ENCODE measurements around the gene HSF2BP.
"Not testable (repeated sequence)": the region's sequence is repeated elsewhere in the genome, so short reads cannot be mapped to it uniquely, and the experiment has no call there.

HSF2BP gene

GRCh38 chr21:43522495-43523131, 136.7 kb downstream of the HSF2BP start:
- DNase-seq (ENCODE audit: low read depth in 2 of 2, low spot score in 1 of 2) = not testable (repeated sequence)

DNA sequence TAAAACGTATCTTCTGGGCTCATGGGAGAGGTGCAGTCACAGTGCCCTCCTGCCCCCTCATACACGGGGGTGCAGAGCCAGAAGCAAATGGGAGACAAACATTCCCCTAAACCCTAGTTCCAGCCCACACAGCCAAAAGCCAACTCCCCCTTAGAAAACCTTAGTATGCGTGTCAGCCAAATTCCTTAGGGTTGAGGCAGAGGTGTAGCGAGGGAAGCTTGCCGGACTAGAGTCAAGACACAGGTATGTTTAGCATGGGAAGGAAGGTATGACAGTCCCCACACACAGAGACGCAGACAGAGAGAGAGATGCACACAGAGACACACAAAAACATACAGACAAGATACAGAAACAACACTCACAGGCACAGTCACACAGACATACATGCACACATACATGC, 141.6 kb downstream of the HSF2BP start:
- DNase-seq (ENCODE audit: low read depth in 2 of 2, low spot score in 1 of 2) = not testable (repeated sequence)

DNA sequence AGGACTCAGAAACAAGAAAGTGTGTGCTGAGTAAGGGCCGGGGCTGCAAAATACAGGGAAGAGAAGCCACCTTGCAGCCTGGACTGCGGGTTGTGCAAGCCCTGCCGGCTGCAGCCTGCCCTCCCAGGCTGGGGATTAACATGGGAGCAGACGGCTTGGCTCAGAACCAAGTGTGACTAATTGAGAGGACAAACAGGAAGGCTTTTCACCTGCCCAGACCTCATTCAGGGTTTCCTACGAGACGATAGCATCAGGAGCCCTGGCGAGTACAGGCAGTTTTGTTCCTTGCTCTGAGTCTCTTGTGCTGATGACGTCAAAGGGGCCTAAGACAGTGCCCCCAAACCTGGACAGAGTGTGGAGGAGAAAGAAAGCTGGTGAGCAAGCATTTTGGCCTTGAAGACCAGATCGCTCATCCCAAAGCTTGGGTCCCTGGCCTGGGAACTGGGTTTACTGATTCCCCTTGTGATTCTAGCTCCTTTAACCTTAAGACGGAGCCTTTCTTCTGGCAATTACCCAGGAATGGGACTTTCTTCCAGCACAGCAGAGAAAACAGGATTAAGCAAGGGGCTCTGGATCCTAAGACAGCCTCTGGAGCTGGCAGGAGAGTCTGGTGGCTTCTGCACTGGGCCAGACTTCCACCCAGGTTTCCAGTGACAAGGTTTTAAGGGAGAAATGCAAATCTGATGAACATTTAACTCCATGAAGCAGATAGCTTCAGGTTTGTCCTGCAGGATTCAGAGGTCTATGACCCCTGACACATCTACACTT, 142.2 kb downstream of the HSF2BP start:
- DNase-seq (ENCODE audit: low read depth in 2 of 2, low spot score in 1 of 2) = not testable (repeated sequence)

DNA sequence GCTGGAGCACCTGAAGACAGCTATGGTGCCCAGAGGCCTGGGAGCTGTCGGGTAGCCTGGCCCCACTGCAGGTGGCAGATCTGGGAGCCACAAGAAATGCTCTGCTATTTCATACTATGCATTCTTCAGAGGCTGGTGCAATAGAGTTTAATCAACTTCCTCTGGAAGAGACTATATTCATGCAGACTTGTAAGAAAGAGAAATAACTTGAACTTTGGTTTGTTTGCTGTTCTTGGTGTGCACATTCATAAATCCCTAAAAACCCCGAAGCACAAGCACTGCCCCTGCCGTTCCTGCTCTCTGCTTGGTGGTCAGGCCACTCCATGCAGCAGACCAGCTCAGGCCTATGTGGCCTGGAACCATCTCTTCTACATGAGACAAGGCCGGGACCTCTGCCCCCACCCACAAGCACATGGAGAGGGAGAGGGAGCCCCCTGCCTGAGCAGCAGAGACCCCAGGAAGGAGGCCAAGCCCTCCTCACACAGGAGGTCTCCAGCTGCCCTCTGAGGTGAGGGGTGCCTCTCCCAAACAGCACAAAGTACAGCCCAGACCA, 142.9 kb downstream of the HSF2BP start:
- not testable (repeated sequence) for DNase-seq (ENCODE audit: low read depth in 2 of 2, low spot score in 1 of 2)

DNA sequence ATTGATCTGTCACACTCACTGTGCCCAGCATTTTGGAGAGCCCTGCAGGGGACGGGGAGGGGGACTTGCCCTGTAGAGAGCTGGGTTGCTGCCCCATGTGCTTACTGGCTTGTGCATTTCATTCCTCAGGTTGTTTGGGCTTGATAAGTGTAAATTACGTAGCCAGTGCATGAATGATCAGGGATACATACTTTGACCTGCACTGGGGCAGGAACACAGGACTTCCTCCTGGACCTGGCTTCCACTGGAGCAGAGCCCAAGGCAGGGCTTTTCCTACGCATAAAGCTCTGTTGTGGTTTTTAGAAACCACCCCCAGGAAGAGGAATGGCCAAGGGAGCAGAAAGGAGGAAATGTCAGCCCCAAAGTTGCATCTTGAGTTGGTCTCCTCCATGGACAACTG, 144.5 kb downstream of the HSF2BP start:
- DNase-seq (ENCODE audit: low read depth in 2 of 2, low spot score in 1 of 2) = not testable (repeated sequence)

- DNase-seq (ENCODE audit: low read depth in 2 of 2, low spot score in 1 of 2) = not testable (repeated sequence)
Observed at GRCh38 chr21:43513023-43513422, 146.3 kb downstream of the HSF2BP start.

- DNase-seq (ENCODE audit: low read depth in 2 of 2, low spot score in 1 of 2) = not testable (repeated sequence)
Observed at GRCh38 chr21:43511209-43511608, 148.1 kb downstream of the HSF2BP start.

- DNase-seq (ENCODE audit: low read depth in 2 of 2, low spot score in 1 of 2) = not testable (repeated sequence)
Observed at GRCh38 chr21:43510669-43511068, 148.6 kb downstream of the HSF2BP start.

DNA sequence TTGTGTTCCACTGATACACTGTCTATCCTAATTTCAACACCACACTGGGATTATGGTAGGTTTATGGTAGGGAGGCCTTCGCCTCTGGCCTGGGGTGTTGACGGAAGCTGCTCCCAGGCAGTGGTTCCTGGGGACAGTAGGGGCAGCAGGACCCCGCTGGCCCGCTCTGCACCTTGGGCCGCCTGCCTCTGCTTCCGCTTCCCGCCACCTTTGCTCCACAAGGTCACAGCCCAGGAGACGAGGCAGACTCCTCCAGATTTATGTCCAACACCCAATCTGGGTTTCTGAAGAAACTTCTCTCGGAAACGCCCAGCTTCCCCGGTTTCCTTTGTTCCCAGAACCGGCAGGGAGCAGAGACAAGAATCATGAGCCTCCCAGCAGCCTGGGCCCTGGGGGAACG, 155.4 kb downstream of the HSF2BP start:
- not testable (repeated sequence) for DNase-seq (ENCODE audit: low read depth in 2 of 2, low spot score in 1 of 2)

GRCh38 chr21:43503075-43503750, 156.1 kb downstream of the HSF2BP start:
- not testable (repeated sequence) for DNase-seq (ENCODE audit: low read depth in 2 of 2, low spot score in 1 of 2)

GRCh38 chr21:43502407-43503071, 156.7 kb downstream of the HSF2BP start:
- DNase-seq (ENCODE audit: low read depth in 2 of 2, low spot score in 1 of 2) = not testable (repeated sequence)

DNA sequence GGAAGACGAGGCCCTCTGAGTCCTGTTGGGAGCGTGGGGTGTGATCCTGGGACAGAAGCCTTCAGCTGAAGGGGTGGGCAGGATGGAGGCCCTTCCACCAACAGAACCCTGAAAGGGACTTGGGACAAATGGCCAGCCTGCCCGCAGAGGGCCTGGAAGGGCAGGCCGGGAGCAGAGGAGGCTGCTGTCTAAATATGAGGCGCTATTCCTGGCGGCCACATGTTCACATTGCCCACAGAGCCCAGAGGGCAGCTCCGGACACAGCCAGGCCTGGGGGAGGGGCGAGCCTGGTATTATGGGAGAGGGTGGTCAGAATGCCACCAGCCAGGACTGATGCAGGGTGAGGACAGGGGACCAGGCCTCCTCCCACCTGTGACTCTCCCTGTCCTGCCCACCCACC, 160.4 kb downstream of the HSF2BP start:
- not testable (repeated sequence) for DNase-seq (ENCODE audit: low read depth in 2 of 2, low spot score in 1 of 2)

GRCh38 chr21:43498065-43498464, 161.2 kb downstream of the HSF2BP start:
- not testable (repeated sequence) for DNase-seq (ENCODE audit: low read depth in 2 of 2, low spot score in 1 of 2)

- not testable (repeated sequence) for DNase-seq (ENCODE audit: low read depth in 2 of 2, low spot score in 1 of 2)
Observed at GRCh38 chr21:43494279-43495012, 164.8 kb downstream of the HSF2BP start.

DNA sequence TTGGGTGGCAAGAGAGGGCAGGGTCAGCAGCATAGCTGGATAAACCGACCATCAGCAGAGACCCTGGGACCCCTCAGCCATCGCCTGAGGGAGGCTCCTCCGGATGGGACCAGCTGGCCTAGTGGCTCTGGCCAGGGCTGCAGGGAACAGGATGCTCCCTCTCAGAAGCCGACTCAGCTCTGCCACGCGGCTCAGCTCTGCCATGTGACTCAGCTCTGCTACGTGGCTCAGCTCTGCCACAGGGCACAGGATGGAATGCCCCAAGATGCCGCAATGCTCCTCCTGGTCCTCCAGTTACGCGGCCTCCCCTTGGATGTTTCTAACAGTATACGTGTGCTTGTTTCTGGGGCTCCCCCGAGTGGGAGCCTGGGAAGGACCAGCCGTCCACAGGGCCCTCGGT, 165.8 kb downstream of the HSF2BP start:
- DNase-seq (ENCODE audit: low read depth in 2 of 2, low spot score in 1 of 2) = not testable (repeated sequence)

DNA sequence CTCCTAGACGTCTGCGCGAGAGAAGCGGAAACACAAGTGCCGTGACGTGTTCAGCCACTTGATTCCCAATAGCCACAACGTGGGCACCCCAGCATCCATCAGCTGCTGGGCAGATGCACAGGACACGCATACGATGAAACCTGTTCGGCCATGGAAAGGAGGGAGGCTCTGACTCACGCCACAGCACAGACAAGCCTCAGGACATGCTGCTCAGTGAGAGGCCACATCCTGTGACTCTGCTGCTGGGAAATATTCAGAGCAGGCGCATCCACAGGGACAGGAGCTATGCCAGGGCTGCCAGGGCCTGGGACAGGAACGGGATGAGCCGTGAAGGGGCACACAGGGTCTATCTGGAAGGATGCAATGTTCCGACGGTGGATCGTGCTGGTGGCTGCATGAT, 171.1 kb downstream of the HSF2BP start:
- not testable (repeated sequence) for DNase-seq (ENCODE audit: low read depth in 2 of 2, low spot score in 1 of 2)

DNA sequence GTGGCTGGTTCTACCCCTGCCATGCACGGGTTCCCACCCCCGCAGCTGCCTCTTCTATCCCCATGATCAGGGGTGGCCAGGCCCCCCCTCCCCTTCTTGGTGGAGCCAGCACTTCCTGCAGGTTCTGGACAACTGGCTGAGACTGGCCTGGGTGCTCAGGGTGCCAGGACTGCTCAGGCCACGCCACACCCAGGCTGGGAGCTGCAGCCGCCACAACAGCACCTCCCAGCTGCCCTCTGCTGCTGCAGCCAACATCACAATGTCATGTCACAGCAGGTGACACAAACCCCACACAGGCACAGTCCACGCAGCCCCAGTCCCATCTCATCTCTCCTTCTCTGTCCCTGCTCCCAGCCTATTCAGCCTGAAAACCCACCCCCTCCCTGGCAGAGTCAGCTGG, 173.2 kb downstream of the HSF2BP start:
- DNase-seq (ENCODE audit: low read depth in 2 of 2, low spot score in 1 of 2) = not testable (repeated sequence)

GRCh38 chr21:43485016-43485415, 174.3 kb downstream of the HSF2BP start:
- not testable (repeated sequence) for DNase-seq (ENCODE audit: low read depth in 2 of 2, low spot score in 1 of 2)

DNA sequence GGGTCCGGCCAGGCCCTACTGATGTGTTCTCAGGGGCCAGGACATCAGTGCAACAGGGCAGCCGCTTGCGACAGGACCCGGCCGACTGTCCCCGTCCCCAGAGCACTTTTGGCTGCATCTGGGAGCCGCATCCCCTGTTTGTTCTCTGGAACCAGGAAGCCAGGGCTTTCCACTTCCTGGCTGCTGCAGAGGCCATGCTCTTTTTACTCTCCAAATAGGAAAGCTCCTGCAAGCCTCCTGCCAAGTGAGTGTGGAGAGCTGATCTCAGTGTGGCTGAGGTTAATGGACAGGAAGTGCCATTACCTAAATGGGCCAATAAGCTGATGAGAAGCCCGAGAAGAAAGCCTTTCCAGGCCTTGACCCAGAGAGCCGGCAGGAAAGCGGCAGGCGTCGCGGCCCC, 180.1 kb downstream of the HSF2BP start:
- DNase-seq (ENCODE audit: low read depth in 2 of 2, low spot score in 1 of 2) = not testable (repeated sequence)

All from stimulated activated CD8-positive, alpha-beta memory T cell treated with anti-CD3 and anti-CD28 coated beads, Interleukin-4, amount 100 ng/mL, for 1 hour (primary cell).